Testis (tissue), 3 donors: ENCODE measurements around the gene EFNA2. TPM values are rescaled to one million over a fixed set of nuclear protein-coding genes. Genes with fewer than 3 reads are reported as not detected.

ENCODE experiments used
- DNase-seq: peaks from one replicate; pipeline ENCODE4 v3.0.0-alpha.2; 2019
- H3K27ac ChIP-seq, 2 donors: fragments of 200-600 bp; sonication (generic); one replicate each; pipeline ENCODE4 v1.5.1; 2019
- H3K27me3 ChIP-seq: fragments of 200-600 bp; sonication (generic); one replicate; pipeline ENCODE4 v1.5.1; 2019
- H3K36me3 ChIP-seq: fragments of 200-600 bp; sonication (generic); one replicate; pipeline ENCODE4 v1.5.1; 2017; ENCODE audit warnings: low read depth; ENCODE audit errors: missing control alignments
- H3K4me1 ChIP-seq: fragments of 200-600 bp; sonication (generic); one replicate; pipeline ENCODE4 v1.5.1; 2019
- H3K4me3 ChIP-seq, 2 donors: fragments of 200-600 bp; sonication (generic); one replicate each; pipeline ENCODE4 v1.5.1; 2017 to 2019
- H3K9me3 ChIP-seq: fragments of 200-600 bp; sonication (generic); one replicate; pipeline ENCODE4 v1.5.1; 2017
- CTCF ChIP-seq, 3 experiments: fragments of 450-650 bp in 2 of 3; fragments of 200-600 bp in 1 of 3; sonication (generic) in 1 of 3; IDR thresholded peaks; one replicate each; pipeline ENCODE4 v1.5.1; 2016 to 2019; ENCODE audit warnings: antibody characterized with exemption in 3 of 3, mild to moderate bottlenecking in 2 of 3, moderate library complexity in 1 of 3
- POLR2A ChIP-seq: fragments of 450-650 bp; IDR thresholded peaks from one replicate; pipeline ENCODE4 v1.6.1; 2017; ENCODE audit warnings: antibody characterized with exemption, mild to moderate bottlenecking, moderate library complexity
- WGBS, 2 donors: methylation state at CpG; one replicate each; pipeline ENCODE4 v1.1.5; 2018; 5-methylcytosine and 5-hydroxymethylcytosine counted together
- intact Hi-C: fragments of 100-400 bp; cut with DNase I; formaldehyde crosslinking; loops from one replicate; pipeline ENCODE4 v1.15.1; 2023; ENCODE audit warnings: low total_unique reads
- polyA plus RNA-seq: library from polyadenylated mRNA; stranded (reverse); fragments of 350-450 nt; fragmentation: Illumina TruSeq; extraction: RNeasy Lipid Tissue Mini Kit (QIAGEN cat#74804); gene quantifications from one replicate; pipeline ENCODE4 v1.2.3, GENCODE V29; 2014; ENCODE audit warnings: low read depth, low replicate concordance; ENCODE audit not compliant: insufficient read depth
- total RNA-seq, 2 donors: library from RNA; depleted of rRNA; stranded (reverse); fragments of >200 nt; gene quantifications; one replicate each; pipeline ENCODE4 v1.2.3, GENCODE V29; 2016

The EFNA2 gene
- total and polyA plus RNA-seq, 3 donors from 2014 or later = 0.61 to 2.9 (median 1.5) TPM

- no peak for DNase-seq
Measured at GRCh38 chr19:1312767-1313694, 27.4 kb downstream of the EFNA2 start.

GRCh38 chr19:1313695-1314613, 28.3 kb downstream of the EFNA2 start:
- no peaks in the 10 kb centered on the region for H3K27me3 ChIP-seq
- no peaks in the 10 kb centered on the region for H3K36me3 ChIP-seq
- no peaks in the 10 kb centered on the region for H3K4me1 ChIP-seq
- intact Hi-C loops = no loop called here
- no peak overlapping the region for H3K4me3 ChIP-seq
- TF ChIP-seq POLR2A (no peak), CTCF (IDR thresholded peaks at IDR 0.05) (no peak)
- H3K9me3 ChIP-seq = no peaks in the 10 kb centered on the region
- H3K27ac ChIP-seq = no peak overlapping the region
- WGBS, 2 donors = 74 to 81% methylated on average over 32 of the region's 32 CpGs
- DNase-seq = no peak

More at GRCh38 chr19:1312767-1313694, 27.4 kb downstream of the EFNA2 start:
- Histone ChIP-seq H3K27me3 (no peaks in the 10 kb centered on the region), H3K9me3 (no peaks in the 10 kb centered on the region), H3K27ac (no peak overlapping the region), H3K4me3 (no peak overlapping the region), H3K4me1 (no peaks in the 10 kb centered on the region), H3K36me3 (no peaks in the 10 kb centered on the region)
- TF ChIP-seq POLR2A (no peak), CTCF (IDR thresholded peaks at IDR 0.05) (no peak)
- WGBS, 2 donors = 43 to 71% methylated on average over 7 to 58 of the region's 61 CpGs
- intact Hi-C loops = no loop called here

- H3K4me3 ChIP-seq = peak overlapping the region in 1 of 2 donors; percentile 31
- TF ChIP-seq POLR2A = no peak
- peak; percentile 38 to 67 (median 55) for TF ChIP-seq CTCF (IDR thresholded peaks at IDR 0.05)
- intact Hi-C loops = no loop called here
- WGBS, 2 donors = 14 to 36% methylated on average over 11 to 36 of the region's 58 CpGs
- no peaks in the 10 kb centered on the region for H3K36me3 ChIP-seq
- no peaks in the 10 kb centered on the region for H3K27me3 ChIP-seq
- no peaks in the 10 kb centered on the region for H3K4me1 ChIP-seq
- H3K27ac ChIP-seq = no peak overlapping the region
- DNase-seq = peak; percentile 67
- no peaks in the 10 kb centered on the region for H3K9me3 ChIP-seq
Measured at GRCh38 chr19:1315470-1316166, 29.9 kb downstream of the EFNA2 start.

GRCh38 chr19:1316466-1316865, 30.8 kb downstream of the EFNA2 start:
- H3K27me3 ChIP-seq = no peaks in the 10 kb centered on the region
- 67 to 84% methylated on average over 8 to 13 of the region's 13 CpGs for WGBS, 2 donors
- intact Hi-C loops = no loop called here
- DNase-seq = no peak
- H3K36me3 ChIP-seq = no peaks in the 10 kb centered on the region
- no peaks in the 10 kb centered on the region for H3K4me1 ChIP-seq
- no peak overlapping the region for H3K27ac ChIP-seq
- TF ChIP-seq POLR2A (no peak), CTCF (IDR thresholded peaks at IDR 0.05) (no peak)
- H3K9me3 ChIP-seq = no peaks in the 10 kb centered on the region
- H3K4me3 ChIP-seq = no peak overlapping the region
